Left lung (tissue), 10 donors: Measurements from ENCODE around the gene RASA3. TPM values are rescaled to one million over a fixed set of nuclear protein-coding genes. Genes with fewer than 3 reads are reported as not detected.

Experiments used
- ATAC-seq: fragments of 200-7000 bp; cut with Tn5 transposase; one replicate; pipeline ENCODE4 v1.9.1; 2020; ENCODE audit warnings: moderate library complexity
- DNase-seq, 4 donors: peaks; one replicate each; pipeline ENCODE4 v3.0.0-alpha.2; 2013 to 2020
- H3K27ac ChIP-seq, 2 donors: fragments of 200-600 bp; sonication (generic) in 1 of 2; one replicate each; pipeline versions ENCODE4 v1.5.0 to v1.8.0; 2020 to 2021
- H3K27me3 ChIP-seq, 2 donors: fragments of 200-600 bp; sonication (generic) in 1 of 2; one replicate each; pipeline versions ENCODE4 v1.5.0 to v1.8.0; 2020 to 2021
- H3K36me3 ChIP-seq, 2 donors: fragments of 200-600 bp; sonication (generic) in 1 of 2; one replicate each; pipeline versions ENCODE4 v1.5.0 to v1.8.0; 2020 to 2021
- H3K4me1 ChIP-seq, 2 donors: fragments of 200-600 bp; one replicate each; pipeline ENCODE4 v1.8.0; 2021
- H3K4me3 ChIP-seq, 2 donors: fragments of 200-600 bp; sonication (generic) in 1 of 2; one replicate each; pipeline versions ENCODE4 v1.5.0 to v1.8.0; 2020 to 2021; ENCODE audit warnings: mild to moderate bottlenecking in 1 of 2
- H3K9me3 ChIP-seq, 2 donors: fragments of 200-600 bp; sonication (generic) in 1 of 2; one replicate each; pipeline versions ENCODE4 v1.5.0 to v1.8.0; 2020 to 2021
- CTCF ChIP-seq, 2 donors: fragments of 200-600 bp; sonication (generic) in 1 of 2; IDR thresholded peaks; one replicate each; pipeline versions ENCODE4 v1.5.0 to v1.8.0; 2021; ENCODE audit warnings: antibody characterized with exemption in 2 of 2
- intact Hi-C, 2 donors: fragments of 100-400 bp; cut with DNase I; formaldehyde crosslinking; loops; one replicate each; pipeline versions ENCODE4 v1.11.2 to v1.14.2; 2022
- polyA plus RNA-seq, 6 donors: library from polyadenylated mRNA; unstranded; fragments of 120-200 nt; gene quantifications; one replicate each; pipeline ENCODE4 v1.2.1, GENCODE V29; 2013; ENCODE audit not compliant: insufficient read length in 6 of 6
- total RNA-seq, 2 donors: library from RNA; stranded (reverse); fragmentation: NEBNext Ultra II Directional; extraction: Animal tissue kit (Norgen Biotek cat#: 25700); gene quantifications; one replicate each; pipeline ENCODE4 v1.2.1, GENCODE V29; 2021
- donor health status: DM: no; HTN: yes; CAD: no.
- donor health status: DM: no; HTN: no; CAD: no.

The RASA3 gene
- total and polyA plus RNA-seq, 8 donors: 11.4 to 22.2 (median 12.7) TPM

- H3K27ac ChIP-seq: no peak overlapping the region
- DNase-seq: no peak
- no peaks in the 10 kb centered on the region for H3K4me1 ChIP-seq
- H3K27me3 ChIP-seq: no peaks in the 10 kb centered on the region
- no peak overlapping the region for H3K4me3 ChIP-seq
- intact Hi-C loops: no loop called here
- peaks cover 0 to 25% of the 10 kb centered on the region in 2 donors for H3K9me3 ChIP-seq
- no peak for TF ChIP-seq CTCF (IDR thresholded peaks at IDR 0.05)
- ATAC-seq: no peak
- no peaks in the 10 kb centered on the region for H3K36me3 ChIP-seq
Observed at GRCh38 chr13:114088863-114089262, 43.6 kb downstream of the RASA3 start.

GRCh38 chr13:114088234-114088633, 44.2 kb downstream of the RASA3 start:
- DNase-seq: no peak
- no peaks in the 10 kb centered on the region for H3K4me1 ChIP-seq
- intact Hi-C loops: no loop called here

DNA sequence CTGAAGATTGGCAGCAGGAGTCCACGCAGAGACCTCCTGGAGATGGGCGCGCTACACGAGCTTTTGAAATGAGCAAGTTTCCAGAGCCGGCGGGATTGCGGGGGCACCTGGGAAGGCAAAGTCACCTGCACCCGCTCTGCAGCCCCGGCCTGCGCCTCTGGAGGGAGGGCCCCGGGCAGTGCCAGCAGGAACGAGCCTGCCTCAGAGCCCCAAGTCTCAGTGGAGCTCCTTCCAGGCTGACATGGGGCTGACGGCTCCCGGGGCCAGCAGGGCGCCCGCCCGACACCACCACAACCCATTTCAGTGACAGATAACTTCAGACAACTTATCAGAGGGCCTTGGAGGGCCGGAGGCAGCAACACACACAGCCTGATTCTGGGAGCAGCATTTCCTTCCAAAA, 45.0 kb downstream of the RASA3 start:
- peaks cover 0 to 20% of the 10 kb centered on the region in 2 donors for H3K9me3 ChIP-seq
- no peak for TF ChIP-seq CTCF (IDR thresholded peaks at IDR 0.05)
- no peak for DNase-seq
- intact Hi-C loops: no loop called here
- ATAC-seq: no peak
- H3K27ac ChIP-seq: no peak overlapping the region
- no peaks in the 10 kb centered on the region for H3K36me3 ChIP-seq
- H3K27me3 ChIP-seq: no peaks in the 10 kb centered on the region
- H3K4me1 ChIP-seq: no peaks in the 10 kb centered on the region
- no peak overlapping the region for H3K4me3 ChIP-seq

More at GRCh38 chr13:114088234-114088633, 44.2 kb downstream of the RASA3 start:
- no peak for TF ChIP-seq CTCF (IDR thresholded peaks at IDR 0.05)
- H3K9me3 ChIP-seq: peaks cover 0 to 23% of the 10 kb centered on the region in 2 donors
- no peak overlapping the region for H3K27ac ChIP-seq
- H3K36me3 ChIP-seq: no peaks in the 10 kb centered on the region
- no peak overlapping the region for H3K4me3 ChIP-seq
- ATAC-seq: no peak
- no peaks in the 10 kb centered on the region for H3K27me3 ChIP-seq

DNA sequence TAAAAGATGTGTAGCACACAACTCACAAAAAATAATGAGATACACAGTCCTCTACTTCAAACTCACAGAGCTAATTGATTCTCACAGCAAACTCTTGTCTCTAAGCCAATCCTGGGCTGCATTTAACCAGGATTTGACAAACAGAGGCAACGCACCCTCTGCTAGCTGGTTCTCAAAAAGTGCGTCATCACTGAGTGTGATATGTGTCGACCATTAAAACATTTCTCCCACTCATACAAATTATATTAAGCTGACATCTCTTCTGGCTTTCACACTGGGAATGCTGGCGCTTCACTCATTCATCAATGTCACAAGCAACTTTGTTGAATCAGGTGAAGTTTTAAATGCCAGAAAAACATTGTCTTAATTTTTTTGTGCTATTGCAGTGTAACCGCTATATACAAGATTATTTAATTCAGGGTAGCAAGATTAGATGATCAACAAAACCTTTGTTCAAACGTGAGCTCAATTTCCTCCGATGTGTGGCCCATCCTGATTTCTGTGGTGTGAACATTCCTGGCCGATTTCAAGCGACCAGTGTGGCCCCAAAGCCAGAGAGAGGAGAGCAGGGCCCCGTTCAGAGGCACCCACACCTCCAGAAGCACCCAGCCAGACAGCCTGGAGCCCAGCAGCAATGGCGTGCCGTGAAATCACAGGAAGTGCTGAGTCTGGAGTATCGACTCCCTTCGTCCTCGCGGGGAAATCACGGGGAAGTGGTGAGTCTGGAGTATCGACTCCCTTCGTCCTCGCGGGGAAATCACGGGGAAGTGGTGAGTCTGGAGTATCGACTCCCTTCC, 49.4 kb downstream of the RASA3 start:
- H3K4me3 ChIP-seq: no peak overlapping the region
- intact Hi-C loops: no loop called here
- no peaks in the 10 kb centered on the region for H3K36me3 ChIP-seq
- peaks cover 0 to 7% of the 10 kb centered on the region in 2 donors for H3K9me3 ChIP-seq
- H3K27ac ChIP-seq: peak overlapping the region in 1 of 2 donors; percentile 28
- no peaks in the 10 kb centered on the region for H3K27me3 ChIP-seq
- no peak for DNase-seq
- no peak for TF ChIP-seq CTCF (IDR thresholded peaks at IDR 0.05)
- ATAC-seq: no peak
- H3K4me1 ChIP-seq: no peaks in the 10 kb centered on the region

GRCh38 chr13:114081761-114082681, 50.4 kb downstream of the RASA3 start:
- no peak for DNase-seq
- intact Hi-C loops: no loop called here
- no peak for TF ChIP-seq CTCF (IDR thresholded peaks at IDR 0.05)

More at GRCh38 chr13:114081761-114082681, 50.4 kb downstream of the RASA3 start:
- ATAC-seq: no peak
- no peaks in the 10 kb centered on the region for H3K27me3 ChIP-seq
- peaks cover 0 to 2% of the 10 kb centered on the region in 2 donors for H3K9me3 ChIP-seq
- H3K4me3 ChIP-seq: no peak overlapping the region
- H3K36me3 ChIP-seq: no peaks in the 10 kb centered on the region
- H3K27ac ChIP-seq: no peak overlapping the region
- no peaks in the 10 kb centered on the region for H3K4me1 ChIP-seq
